Ovary (tissue), 3 donors: Measurements from ENCODE around the gene HOXC4.

ENCODE experiments used
- CTCF ChIP-seq, 3 donors: fragments of 450-650 bp in 2 of 3; fragments of 200-600 bp in 1 of 3; IDR thresholded peaks; one replicate each; pipeline versions ENCODE4 v1.5.1 to v1.8.0; 2016 to 2022; ENCODE audit warnings: antibody characterized with exemption in 3 of 3, mild to moderate bottlenecking in 1 of 3
- EP300 ChIP-seq: sonication (generic); formaldehyde crosslinking; IDR thresholded peaks from one replicate; pipeline ENCODE4 v1.6.1; 2017; ENCODE audit warnings: antibody characterized with exemption
- donor health status: DM: no; HTN: no; CAD: no.

DNA sequence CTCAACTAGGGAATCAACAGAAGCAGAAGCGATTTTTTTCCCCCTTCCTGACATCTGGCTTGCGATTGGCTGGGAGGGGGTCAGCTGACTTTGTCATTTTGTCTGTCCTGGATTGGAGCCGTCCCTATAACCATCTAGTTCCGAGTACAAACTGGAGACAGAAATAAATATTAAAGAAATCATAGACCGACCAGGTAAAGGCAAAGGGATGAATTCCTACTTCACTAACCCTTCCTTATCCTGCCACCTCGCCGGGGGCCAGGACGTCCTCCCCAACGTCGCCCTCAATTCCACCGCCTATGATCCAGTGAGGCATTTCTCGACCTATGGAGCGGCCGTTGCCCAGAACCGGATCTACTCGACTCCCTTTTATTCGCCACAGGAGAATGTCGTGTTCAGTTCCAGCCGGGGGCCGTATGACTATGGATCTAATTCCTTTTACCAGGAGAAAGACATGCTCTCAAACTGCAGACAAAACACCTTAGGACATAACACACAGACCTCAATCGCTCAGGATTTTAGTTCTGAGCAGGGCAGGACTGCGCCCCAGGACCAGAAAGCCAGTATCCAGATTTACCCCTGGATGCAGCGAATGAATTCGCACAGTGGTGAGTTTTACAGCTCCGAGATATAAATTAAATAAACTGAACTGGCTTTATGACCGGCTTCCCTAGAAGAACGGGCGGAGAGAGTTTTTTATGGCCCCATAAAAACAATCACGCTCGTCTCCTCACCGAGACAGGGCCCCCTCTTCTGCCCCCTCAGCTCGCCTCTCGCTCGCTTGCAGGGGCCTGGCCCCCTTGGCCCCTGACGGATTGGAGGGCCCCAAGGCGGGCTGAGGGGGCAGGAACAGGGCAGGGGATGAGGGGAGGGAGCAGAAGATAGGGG is 25.1 kb upstream of the HOXC4 start, which contains the start of gene HOXC6:
- no peak for TF ChIP-seq EP300
- TF ChIP-seq CTCF (IDR thresholded peaks at IDR 0.05): no peak
